Brain microvascular endothelial cell (primary cell): Measurements from ENCODE around the gene SRGAP2B.
A peak's percentile ranks its signal among the peaks of the same experiment; 100 is the strongest.
"Not testable (repeated sequence)": the region's sequence is repeated elsewhere in the genome, so short reads cannot be mapped to it uniquely, and the experiment has no call there.

Experiments used
- DNase-seq: peaks from one replicate; pipeline ENCODE4 v3.0.0-alpha.2; 2020
- H3K27ac ChIP-seq: fragments of 250-450 bp; sonication (Bioruptor Pico); 2 replicates; pipeline ENCODE4 v1.5.1; 2020; ENCODE audit warnings: mild to moderate bottlenecking, moderate library complexity
- H3K27me3 ChIP-seq: fragments of 250-450 bp; sonication (Bioruptor Pico); replicated peaks from 2 replicates; pipeline ENCODE4 v1.5.1; 2020; ENCODE audit warnings: mild to moderate bottlenecking
- H3K36me3 ChIP-seq: fragments of 250-450 bp; sonication (Bioruptor Pico); replicated peaks from 2 replicates; pipeline ENCODE4 v1.5.1; 2020; ENCODE audit warnings: mild to moderate bottlenecking
- H3K4me3 ChIP-seq: 2 replicates; pipeline ENCODE4 v1.5.1; 2011; ENCODE audit warnings: low read depth, mild to moderate bottlenecking, control low read depth, low read length, moderate library complexity
- in situ Hi-C: cut with HindIII; loops from 2 replicates; pipeline ENCODE4 v1.10.0; 2017; ENCODE audit warnings: low sequenced_read_pairs, low pct_ligation_motif_present

The SRGAP2B gene

DNA sequence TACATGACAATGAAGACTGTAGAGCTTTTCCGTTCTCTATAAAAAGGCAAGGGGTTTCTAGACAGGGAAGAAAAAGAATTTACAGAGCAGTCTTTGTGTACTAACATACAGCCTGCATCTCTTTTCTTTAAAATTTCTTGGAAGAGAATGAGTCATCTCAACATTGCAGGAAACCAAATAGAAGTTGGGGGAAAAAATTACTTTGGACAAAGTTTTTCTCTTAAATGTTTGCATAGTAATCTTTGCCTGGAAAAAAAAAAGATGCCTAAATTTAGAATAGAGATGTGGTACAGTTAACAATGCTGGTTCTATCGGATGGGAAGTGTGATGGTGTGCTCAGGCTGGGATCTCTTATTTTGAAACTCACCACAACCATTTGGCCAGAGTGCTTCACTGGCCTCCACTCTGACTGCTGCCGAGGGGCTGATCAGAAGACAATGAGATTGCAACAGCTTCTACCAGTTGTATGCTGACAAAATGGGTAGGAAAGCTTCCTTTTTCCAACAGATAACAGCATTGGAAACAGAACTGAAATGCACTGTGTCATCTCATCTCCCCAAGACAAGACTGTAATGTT lies 177.0 kb downstream of the SRGAP2B start:
- H3K27me3 ChIP-seq, H3K4me3 ChIP-seq, DNase-seq, in situ Hi-C loops, H3K36me3 ChIP-seq, H3K27ac ChIP-seq: not testable (repeated sequence)

DNA sequence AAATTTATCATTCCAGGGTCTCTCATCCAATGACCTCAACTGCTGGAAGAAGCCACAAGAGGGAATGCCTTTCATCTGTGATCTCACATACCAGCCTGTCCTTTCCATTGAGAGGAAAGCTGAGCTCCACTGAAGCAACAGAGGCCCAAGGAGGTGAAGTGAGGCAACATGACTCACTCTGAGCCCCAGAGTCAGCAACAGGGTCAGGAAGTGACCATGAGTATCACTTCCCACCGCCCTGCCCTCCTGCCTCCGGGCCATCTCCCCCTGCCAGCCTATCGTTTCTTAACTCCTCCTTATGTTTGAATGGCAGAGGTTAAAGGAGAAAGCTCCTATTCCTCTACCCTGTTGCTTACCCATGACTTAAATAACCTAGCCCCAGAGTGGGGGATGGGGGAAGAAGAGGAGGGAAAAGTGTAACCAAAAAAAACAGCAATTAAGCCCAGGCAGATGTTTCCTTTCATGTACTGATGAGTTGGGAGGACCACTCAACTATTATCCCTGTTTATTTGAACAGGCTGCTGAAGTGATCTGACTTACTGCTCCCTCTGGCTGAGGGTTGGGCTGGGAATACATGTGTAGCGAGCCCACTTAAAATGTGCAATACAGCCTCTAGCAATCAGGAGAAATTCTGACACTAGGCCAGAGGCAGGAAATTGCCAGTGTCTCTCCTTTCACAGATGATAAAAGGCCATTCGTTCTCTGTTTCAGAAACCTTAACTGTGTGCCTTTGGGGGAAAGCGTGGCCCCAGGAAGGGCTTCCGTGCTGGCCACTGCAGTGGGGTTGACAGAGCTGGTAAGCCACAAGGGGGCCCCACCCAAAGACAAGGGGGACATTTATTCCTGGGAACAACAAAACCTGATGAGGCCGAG lies 177.7 kb downstream of the SRGAP2B start:
- H3K4me3 ChIP-seq, H3K36me3 ChIP-seq, DNase-seq, H3K27ac ChIP-seq, in situ Hi-C loops, H3K27me3 ChIP-seq: not testable (repeated sequence)

DNA sequence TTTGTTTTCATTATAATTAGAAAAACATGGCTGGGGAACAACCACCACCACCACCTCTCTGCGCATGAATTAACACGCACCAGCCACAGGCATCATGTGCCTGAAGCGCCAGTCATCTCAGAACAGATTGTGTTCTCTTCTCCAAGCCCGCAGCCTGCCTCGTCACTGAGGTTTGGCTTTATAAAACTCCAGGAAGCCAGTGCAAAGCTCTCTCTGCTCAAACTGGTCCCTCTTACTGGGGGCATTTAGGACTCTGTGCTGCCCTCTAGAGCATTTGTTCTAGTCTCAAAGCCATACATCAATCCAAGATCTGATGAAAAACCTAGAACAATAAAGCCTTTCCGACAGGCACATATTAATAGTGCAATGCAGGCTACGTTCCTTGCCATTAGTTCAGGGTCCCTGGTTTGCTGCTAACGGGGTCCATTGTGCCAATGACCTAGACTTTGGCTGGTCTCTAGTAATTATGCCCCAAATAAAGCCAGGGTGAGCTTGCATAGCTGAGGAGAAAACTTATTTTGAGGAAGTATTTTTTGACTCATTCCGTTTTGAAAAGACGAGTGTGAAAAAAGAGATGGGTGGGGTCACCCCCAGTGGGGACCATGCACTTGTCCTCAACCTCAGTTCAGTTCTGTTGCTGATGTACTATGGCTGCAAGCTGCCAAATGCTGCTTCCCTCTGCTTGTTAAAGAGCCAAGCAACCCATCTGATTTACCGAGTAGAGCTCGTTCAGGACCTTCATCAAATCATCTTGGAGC lies 181.0 kb downstream of the SRGAP2B start:
- H3K27me3 ChIP-seq, H3K27ac ChIP-seq, DNase-seq, in situ Hi-C loops, H3K36me3 ChIP-seq, H3K4me3 ChIP-seq: not testable (repeated sequence)

DNA sequence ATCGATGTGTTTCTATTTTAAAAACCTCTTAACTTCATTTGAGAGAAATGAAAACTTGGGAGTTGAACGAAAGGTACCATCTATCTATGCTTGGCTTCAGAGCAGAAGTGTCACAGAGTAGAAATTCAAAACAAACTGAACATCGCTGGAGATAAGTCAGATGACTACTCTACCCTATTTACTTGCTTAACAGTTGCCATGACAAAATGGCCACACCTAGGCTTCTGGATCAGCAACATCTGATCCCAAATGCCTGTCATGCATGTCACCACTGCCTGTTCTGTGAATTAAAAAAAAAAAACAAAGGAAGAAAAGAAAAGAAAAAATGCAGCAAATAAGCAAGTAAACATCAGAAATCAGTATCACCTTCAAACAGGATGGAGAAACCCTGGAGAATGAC lies 181.7 kb downstream of the SRGAP2B start:
- H3K4me3 ChIP-seq, DNase-seq, in situ Hi-C loops, H3K27ac ChIP-seq, H3K27me3 ChIP-seq, H3K36me3 ChIP-seq: not testable (repeated sequence)

- H3K36me3 ChIP-seq, H3K27me3 ChIP-seq, in situ Hi-C loops, H3K4me3 ChIP-seq, H3K27ac ChIP-seq, DNase-seq: not testable (repeated sequence)
These were observed 184.4 kb downstream of the SRGAP2B start for GRCh38 chr1:144910729-144911128.

- H3K27me3 ChIP-seq, in situ Hi-C loops, H3K36me3 ChIP-seq, DNase-seq, H3K27ac ChIP-seq, H3K4me3 ChIP-seq: not testable (repeated sequence)
These were observed 194.3 kb downstream of the SRGAP2B start for GRCh38 chr1:144900841-144901240.

GRCh38 chr1:144894454-144895201 lies 200.5 kb downstream of the SRGAP2B start:
- DNase-seq, H3K27me3 ChIP-seq, H3K36me3 ChIP-seq, H3K27ac ChIP-seq, H3K4me3 ChIP-seq, in situ Hi-C loops: not testable (repeated sequence)

DNA sequence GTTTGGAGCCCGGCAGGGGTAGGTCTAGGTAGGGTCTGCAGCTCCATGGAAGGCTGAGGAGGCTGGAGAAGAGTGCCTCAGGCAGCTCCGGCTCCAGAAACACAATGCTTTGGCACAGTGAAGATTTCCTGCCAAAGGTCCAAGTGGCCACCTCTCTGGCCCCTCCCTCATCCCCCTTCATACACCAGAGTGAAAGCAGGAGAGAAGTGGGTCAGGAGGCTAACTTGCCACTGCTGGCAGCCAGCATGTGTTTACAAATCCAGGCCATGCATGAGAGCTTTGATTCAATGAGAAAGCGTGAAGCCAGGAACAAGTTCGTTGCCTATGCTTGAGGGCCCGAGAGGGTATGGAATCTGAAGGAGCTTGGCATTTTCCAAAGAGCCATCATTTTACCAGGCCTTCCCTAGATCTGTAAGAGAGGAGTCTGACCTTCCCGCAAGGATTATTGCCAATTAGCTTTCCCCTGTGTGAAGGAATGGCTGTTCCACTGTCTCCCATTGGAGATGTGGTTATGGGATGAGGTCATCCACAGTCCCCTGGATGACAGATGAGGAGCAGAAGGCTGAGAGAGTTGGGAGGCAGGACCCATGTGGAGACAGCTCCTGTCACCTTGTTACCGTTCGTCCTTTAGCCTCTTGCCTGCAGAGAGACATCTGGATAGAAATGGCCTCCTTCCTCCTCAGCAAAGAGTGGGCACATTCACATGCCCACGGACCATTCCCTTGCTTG lies 201.3 kb downstream of the SRGAP2B start:
- DNase-seq, H3K27me3 ChIP-seq, H3K27ac ChIP-seq, in situ Hi-C loops, H3K4me3 ChIP-seq, H3K36me3 ChIP-seq: not testable (repeated sequence)

DNA sequence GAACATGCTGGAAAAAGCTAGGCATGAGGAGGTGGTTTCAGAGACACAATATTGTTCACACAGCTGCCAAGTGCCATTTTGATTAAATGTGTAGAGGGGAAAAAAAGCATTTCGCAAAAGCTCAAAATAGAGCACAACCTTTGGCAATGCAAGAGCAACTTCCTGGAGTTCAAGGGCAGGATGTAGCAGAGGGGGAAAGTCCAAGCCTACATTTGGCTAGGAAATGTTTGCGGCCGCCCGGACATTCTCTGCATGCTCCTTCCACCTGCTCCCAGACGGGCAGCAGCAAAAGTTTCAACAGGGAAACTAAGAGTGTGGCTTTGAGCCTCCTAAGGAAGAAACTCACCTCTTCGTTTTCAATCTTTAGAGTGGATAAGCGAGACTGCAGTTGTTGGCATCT lies 202.1 kb downstream of the SRGAP2B start:
- H3K36me3 ChIP-seq, H3K27ac ChIP-seq, H3K4me3 ChIP-seq, in situ Hi-C loops, DNase-seq, H3K27me3 ChIP-seq: not testable (repeated sequence)

DNA sequence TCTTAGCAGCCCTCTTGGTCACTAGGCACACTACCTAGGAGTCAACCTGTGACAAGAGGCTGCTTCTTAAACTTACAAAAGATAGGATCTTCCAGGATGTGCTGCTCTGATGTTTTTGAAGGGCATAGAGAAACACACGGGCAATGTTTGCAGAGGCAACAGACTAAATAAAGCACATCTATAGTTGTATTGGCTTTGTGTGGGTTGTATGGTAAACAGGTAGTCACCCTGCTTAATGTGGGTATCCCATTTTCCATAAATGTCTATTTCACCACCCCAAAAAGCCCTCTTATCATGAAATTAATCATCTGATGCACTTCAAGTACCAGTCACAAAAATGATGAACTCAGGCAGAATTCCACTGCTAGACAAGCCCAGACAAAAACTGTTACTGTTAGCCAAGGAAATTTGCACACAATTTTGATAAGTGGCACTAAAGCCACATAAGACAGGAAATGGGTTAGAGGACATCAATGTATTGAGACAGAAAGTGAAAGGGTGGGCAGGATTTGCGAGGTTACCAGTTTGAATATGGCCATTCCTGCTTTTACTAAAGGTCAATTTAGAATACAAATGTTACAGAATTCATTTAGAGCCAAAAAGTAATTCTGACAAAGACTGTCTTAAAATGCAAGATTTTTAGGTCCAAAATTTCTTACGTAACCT lies 205.5 kb downstream of the SRGAP2B start:
- H3K27me3 ChIP-seq, in situ Hi-C loops, H3K4me3 ChIP-seq, DNase-seq, H3K36me3 ChIP-seq, H3K27ac ChIP-seq: not testable (repeated sequence)

- H3K27ac ChIP-seq, H3K36me3 ChIP-seq, H3K27me3 ChIP-seq, DNase-seq, in situ Hi-C loops: not testable (repeated sequence)
- peak overlapping the region; percentile 48 for H3K4me3 ChIP-seq
These were observed 212.1 kb downstream of the SRGAP2B start for GRCh38 chr1:144883022-144883421.

DNA sequence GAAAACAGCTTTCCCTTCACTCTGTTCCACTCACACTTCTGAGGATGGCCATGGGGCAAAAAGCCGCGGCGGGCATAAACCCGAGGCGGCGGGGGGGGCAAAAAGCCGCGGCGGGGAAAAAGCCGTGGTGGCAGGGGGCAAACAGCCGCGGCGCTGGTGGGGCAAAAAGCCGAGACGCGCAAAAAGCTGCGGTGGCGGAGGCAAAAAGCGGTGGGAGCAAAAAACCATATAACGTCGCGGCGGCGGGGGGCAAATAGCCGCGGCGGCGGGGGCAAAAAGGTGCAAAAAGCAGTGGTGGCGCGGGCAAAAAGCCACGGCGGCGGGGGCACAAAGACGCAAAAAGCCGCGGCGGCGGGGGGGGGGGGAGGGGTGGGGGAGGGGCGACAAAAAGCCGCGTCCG lies 212.8 kb downstream of the SRGAP2B start:
- H3K4me3 ChIP-seq: peak overlapping the region; percentile 35
- H3K27me3 ChIP-seq, H3K27ac ChIP-seq, H3K36me3 ChIP-seq, DNase-seq, in situ Hi-C loops: not testable (repeated sequence)

DNA sequence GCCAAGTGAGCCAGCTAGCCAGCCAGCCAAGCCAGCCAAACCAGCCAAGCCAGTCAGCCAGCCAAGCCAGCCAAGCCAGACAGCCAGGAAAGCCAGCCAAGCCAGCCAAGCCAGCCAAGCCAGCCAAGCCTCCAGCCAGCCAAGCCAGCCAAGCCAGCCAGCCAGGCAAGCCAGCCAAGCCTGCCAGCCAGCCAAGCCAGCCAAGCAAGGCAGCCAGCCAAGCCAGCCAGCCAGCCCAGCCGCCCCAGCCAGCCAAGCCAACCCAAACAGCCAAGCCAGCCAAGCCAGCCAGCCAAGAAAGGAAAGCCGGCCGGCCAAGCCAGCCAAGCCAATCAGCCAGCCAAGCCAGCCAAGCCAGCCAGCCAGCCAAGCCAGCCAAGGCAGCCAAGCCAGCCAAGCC lies 236.5 kb downstream of the SRGAP2B start:
- H3K27me3 ChIP-seq, DNase-seq, H3K36me3 ChIP-seq, in situ Hi-C loops, H3K4me3 ChIP-seq, H3K27ac ChIP-seq: not testable (repeated sequence)
